Right ventricle myocardium inferior (tissue), 1 donor: ENCODE results near the gene KIF3B. TPM values are rescaled to one million over a fixed set of nuclear protein-coding genes. Genes with fewer than 3 reads are reported as not detected.
"Not testable (repeated sequence)": the region's sequence is repeated elsewhere in the genome, so short reads cannot be mapped to it uniquely, and the experiment has no call there.

Experiments
- ATAC-seq: fragments of 200-7000 bp; cut with Tn5 transposase; one replicate; pipeline ENCODE4 v1.9.1; 2020; ENCODE audit warnings: mild to moderate bottlenecking, moderate library complexity
- DNase-seq: peaks from one replicate; pipeline ENCODE4 v3.0.0; 2021; ENCODE audit errors: missing footprints
- intact Hi-C: fragments of 100-400 bp; cut with DNase I; formaldehyde crosslinking; loops from one replicate; pipeline ENCODE4 v1.11.0; 2022
- total RNA-seq: library from RNA; stranded (reverse); fragmentation: NEBNext Ultra II Directional; extraction: Animal tissue kit (Norgen Biotek cat#: 25700); gene quantifications from one replicate; pipeline ENCODE4 v1.2.1, GENCODE V29; 2021
- donor health status: DM: no; HTN: yes; CAD: no; lungs with severe emphysema.

KIF3B gene
- total RNA-seq, 1 donor from 2014 or later, result 9.6 TPM

DNA sequence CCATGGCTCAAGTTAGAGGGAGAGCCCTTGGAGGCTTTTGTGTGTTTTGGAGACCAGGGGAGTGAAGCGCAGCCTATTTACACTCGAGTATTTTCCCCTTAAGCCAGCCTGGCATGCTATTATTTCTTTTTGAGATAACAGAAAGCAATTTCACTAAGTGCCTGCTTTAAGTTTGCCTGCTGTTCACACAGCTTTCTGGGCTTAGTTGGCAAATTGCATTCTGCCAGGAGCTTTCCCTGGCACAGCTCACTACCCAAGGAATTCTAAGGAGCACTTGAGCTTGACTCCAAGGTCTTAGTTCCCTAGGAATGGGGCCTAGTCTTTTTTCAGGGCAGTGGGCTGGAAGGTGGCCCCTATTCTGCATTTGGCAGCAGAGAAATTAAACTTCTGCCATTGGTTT, 61.7 kb downstream of the KIF3B start:
- DNase-seq (no peak), ATAC-seq (no peak)
- intact Hi-C loops, result loop anchor here (5.0 kb wide), 1 partner anchor 143 kb away; no protein-coding TSS in a partner anchor

DNA sequence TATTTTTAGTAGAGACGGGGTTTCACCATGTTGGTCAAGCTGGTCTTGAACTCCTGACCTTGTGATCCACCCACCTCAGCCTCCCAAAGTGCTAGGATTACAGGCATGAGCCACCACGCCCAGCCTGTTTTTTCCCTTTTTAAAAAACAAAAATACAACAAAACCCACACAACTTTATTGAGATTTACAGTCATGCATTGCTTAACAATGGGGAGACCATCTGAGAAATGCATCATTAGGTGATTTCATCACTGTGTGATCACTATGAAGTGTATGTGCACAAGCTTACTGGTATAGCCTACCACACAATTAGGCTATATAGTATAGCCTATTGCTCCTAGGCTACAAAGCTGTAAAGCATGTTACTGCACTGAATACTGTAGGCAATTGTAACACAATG, 63.6 kb downstream of the KIF3B start:
- ATAC-seq, DNase-seq, intact Hi-C loops: not testable (repeated sequence)

DNA sequence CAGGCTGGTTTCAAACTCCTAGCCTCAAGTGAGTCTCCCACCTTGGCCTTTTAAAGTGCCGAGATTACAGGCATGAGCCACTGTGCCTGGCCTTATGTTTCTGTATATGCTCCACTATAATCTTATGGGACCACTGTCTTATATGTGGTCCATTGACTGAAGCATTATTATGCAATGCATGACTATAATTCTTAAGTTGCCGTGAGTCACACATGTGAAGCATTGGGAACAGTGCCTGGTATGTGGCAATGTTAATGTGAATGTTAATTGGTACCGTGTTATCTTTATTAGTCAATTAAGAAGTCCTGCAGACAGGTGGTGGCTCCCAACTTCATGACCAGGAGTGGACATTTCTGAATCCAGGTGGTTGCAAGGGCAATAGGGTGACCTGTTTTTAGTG, 66.0 kb downstream of the KIF3B start:
- ATAC-seq, result no peak
- intact Hi-C loops, result no loop called here
- no peak for DNase-seq

DNA sequence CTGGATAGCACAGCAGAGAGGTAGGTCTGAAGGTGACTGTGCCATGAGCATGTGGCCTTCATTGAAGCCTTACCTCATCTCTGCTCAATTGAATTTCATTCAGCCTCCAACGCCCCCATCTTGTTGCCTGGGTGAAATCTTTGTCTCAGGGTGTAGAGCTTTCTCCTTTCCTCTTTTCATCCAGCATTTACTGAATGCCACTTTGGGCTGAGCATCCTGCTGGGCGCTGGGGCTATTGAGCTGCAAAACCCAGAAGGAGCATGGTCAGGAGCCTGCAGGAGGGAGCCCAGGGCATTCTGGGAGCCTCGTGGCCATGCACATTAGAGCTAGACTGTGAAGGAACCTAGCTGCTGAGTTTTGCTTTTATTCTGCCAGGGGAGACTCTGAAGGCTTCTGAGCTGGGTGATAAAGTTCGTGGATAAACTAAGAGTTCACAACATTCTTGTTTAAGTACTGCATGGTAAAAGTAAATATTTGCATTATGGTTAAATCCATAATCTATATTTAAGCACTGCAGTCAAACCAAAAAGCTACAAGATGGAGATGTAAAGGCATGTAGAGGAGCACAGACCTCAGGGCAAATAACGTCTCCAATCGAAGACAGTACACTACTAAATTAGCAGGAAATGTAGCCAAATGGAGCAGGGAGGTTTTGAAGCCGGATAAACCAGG, 67.5 kb downstream of the KIF3B start:
- ATAC-seq (no peak), DNase-seq (no peak)
- intact Hi-C loops, result no loop called here

DNA sequence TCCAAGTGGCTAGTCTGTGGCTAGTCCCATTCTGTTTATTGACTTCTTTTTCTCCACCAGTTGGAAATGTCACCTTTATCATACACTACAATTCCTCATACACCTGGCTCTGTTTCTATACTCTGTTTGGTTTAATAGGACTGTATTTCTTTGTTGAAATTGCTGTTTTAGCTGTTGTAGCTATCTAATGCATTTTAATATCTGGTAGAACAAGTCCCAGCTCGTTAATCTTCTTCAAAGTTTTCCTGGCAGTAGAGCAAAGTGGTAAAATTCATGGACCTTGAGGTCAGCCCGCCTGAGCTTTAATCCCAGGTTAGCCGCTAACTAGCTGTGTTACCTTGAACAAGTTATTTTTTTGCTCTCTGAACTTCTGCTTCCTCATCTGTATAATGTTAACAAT, 70.8 kb downstream of the KIF3B start:
- no peak for ATAC-seq
- no peak for DNase-seq
- intact Hi-C loops, result no loop called here

DNA sequence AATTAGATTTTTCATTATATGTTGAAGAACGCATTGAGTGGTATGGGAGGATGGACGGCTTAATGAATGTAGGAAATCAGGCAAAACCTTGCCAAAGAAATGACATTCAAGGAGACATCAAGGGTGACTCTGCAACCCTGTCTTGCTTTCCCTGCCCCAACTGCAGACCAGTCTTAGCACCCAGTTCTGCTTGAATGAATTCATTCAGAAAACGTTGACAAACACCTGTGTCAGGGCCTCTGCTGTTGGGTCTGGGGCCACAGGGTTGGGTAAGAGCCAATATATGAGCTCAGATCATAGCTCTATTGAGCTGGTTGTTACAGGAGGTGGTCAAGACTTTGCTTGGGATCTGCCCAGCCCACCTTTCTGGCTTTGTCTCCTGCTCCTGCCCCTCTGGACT, 73.0 kb downstream of the KIF3B start:
- DNase-seq (no peak), ATAC-seq (no peak)
- intact Hi-C loops, result no loop called here

DNA sequence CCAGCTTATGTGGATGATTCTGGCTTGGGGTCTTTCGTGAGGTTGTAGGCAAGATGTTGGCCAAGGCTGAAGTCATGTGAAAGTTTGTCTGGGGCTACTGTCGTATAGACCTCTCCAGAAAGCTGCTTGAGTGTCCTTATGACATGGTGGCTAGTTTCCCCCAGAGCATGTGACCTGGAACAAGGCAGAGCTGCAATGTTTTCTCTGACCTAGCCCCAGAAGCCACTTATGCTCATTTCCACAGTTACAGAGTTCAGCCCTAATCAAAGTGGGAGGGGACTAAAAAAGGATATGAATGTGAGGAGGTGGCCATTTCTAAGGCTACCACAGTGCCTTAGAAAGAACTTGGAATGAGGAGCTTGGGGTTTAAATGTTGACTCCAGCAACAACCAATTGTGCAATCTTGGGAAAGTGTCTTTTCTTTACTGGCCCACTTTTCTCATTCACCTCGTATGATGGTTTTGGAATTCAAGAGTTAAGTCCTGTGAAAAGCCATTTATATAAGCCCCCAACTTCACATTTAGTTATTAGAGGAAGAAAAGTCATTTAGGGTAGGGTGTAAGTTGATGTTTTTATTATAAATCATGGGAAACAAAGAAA, 74.8 kb downstream of the KIF3B start:
- no peak for ATAC-seq
- DNase-seq, result no peak
- intact Hi-C loops, result no loop called here

DNA sequence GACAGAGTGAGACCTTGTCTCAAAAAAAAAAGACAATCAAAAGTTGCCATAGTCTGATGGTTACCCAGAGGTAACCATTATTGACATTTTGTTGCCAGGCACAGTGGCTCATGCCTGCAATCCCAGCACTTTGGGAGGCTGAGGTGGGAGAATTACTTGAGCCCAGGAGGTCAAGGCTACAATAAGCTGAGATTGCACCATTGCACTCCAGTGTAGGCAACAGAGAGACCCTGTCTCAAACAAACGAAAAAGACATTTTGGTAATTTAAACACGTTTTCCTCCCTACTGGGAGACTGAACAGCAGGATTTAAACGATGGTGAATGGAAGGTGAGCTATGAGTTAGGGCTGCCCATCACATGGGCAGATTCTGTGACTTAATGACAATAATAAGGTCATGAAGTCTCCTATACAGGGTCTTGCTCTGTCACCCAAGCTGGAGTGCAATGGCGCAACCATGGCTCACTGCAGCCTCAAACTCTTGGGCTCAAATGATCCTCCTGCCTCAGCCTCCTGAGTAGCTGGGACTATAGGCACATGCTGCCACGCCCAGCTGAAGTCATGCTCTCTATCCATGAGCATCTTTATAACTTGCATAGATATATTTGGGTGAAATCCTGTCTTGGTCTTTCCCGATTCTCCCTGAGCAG, 76.5 kb downstream of the KIF3B start:
- intact Hi-C loops, result no loop called here
- ATAC-seq, result no peak
- DNase-seq, result no peak

DNA sequence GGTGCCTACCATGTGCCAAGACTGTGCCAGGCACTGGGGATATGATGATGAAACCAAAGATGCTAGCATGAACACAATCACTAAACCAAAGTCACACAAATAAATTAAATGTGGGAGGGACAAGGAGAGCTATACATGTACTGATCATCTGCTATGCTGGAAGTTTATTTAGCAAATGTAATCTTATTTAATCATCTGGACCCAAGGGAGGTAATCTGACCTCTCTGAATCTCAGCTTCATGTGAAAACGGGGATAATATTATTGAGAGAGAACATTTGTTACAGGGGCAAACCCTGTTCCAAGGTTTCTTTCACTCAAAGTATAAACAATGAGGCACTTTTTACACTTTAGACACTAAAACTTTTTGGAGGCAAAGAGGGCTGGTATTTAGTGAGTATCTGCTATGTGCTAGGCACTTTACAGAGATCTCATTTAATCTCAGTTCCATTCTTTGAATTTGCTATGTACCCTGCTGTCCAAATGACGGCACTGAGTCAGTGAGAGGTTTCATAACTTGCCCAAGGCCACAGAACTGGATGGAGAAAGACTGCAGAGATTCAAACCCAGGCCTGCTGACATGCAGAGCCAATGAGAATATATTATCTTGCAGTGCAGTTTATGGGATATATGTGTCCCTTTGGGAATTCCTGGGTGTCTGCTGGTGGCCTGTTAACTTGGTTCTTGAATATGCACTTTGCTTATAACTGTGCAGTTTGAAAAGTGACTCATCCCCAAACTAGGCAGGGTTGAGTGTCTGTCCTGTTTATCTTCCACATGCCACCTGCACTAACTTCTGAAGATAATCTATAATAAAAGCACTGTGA, 77.4 kb downstream of the KIF3B start:
- no peak for ATAC-seq

DNA sequence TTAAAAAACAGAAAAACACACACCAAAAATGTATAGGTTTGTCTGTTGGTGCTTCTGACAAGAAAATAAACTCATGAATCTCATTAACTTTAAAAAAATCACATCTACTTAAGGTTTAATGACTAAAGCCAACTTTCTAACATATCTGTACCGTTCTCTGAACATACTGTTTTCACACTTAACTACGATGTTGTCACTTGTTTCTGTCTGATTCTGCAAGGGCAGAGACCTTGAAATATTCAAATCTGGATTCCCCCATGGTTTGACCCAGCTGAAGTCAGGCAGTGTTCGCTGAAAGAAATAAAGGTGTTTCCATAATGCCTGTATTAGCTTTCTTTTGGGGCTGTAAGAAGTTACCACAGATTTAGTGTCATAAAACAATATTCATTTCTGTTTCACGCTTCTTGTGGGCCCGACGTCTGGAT, 78.0 kb downstream of the KIF3B start:
- intact Hi-C loops, result loop anchor here (5.0 kb wide), 2 partner anchors 68 to 148 kb away; partner anchors contain the start of genes PLAGL2 and POFUT1
- DNase-seq, result no peak
- ATAC-seq, result no peak

More for the DNA sequence above, 77.4 kb downstream of the KIF3B start:
- no peak for DNase-seq
- intact Hi-C loops, result loop anchor here (5.0 kb wide), 2 partner anchors 68 to 148 kb away; partner anchors contain the start of genes PLAGL2 and POFUT1

DNA sequence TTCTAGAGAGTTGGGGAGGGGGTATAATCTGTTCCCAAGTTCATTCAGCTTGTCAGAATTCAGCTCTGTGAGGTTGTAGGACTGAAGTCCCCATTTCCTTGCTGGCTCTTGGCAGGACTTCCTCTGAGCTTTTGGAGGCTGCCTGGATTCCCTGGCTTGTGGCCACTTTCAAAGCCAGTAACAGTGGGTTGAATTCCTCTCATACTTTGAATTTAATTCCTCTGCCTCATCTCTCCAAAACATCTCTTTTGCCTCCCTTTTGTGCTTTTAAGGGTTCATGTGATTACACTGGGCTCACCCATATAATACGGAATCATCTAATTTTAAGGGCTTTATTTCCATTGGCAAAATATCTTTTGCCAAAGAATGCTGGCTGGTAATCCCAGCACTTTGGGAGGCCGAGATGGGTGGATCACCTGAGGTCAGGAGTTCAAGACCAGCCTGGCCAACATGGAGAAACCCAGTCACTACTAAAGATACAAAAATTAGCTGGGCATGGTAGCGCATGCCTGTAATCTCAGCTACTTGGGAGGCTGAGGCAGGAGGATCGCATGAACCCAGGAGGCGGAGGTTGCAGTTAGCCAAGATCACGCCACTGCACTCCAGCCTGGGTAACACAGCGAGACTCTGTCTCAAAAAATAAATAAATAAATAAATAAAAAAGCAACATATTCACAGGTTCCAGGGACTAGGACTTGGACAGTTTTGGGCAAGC, 78.6 kb downstream of the KIF3B start:
- intact Hi-C loops, result loop anchor here (2.0 to 5.0 kb wide), 3 partner anchors 21 to 149 kb away; partner anchors contain the start of genes PLAGL2 and POFUT1
- not testable (repeated sequence) for DNase-seq, ATAC-seq

DNA sequence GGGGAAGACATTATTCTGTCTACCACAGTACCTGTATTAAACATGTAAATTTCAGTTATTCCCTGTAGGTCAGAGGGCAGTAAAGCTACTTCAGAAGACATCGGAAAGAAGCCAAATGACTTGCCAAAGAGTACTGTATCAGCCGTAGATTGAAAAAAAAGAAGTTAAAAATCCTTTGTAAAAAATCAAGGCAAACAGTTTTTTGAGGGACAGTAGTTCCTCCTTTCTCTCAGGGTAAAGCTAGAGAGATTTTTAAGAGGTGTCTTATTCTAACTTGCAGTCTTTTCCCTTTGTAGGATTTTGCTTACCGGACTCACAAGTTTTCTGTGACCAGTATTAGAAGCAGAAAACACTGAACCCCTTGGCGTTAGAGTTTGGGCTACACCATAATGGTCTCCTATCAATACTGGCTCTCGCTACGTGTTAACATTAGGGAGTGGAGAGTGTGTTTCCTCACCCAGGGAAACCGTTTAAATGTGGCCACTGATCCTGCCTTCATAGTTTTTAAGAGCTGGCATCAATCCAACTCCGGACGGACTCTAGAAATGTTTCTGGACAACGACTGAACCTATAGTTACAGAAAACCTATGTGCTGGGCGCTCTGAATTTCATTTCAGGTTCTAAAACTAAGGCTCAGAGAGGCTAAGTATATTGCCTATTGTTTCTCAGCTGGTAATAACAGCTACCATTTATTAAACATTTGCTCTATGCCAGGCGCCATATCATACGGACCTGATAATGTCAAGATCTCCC, 79.3 kb downstream of the KIF3B start:
- no peak for DNase-seq
- no peak for ATAC-seq
- intact Hi-C loops, result loop anchor here (2.0 to 5.0 kb wide), 3 partner anchors 22 to 149 kb away; partner anchors contain the start of genes PLAGL2 and POFUT1

DNA sequence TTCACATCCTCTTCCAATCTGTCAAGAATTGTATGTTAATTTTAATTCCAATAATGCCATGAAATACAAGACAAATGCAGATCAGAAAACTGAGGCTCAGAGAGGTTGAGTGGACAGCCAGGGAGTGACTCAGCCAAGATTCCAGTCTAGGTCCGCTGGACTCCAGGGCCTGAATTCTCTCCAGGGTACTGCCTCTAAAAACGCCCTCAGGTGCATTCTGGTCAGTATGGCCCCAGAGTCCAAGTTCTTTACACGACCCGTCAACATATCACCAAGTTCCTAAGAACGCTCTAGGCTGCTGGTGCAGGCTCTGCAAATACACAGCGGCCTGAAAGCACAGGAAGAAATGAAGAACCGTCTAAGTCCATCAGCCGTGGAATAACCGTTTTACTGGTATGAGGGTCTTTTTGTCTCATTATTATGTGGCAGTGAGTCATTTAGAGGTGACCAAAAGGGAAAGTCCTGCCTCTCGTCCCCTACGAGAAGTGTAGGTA, 80.0 kb downstream of the KIF3B start:
- intact Hi-C loops, result loop anchor here (2.0 to 5.0 kb wide), 3 partner anchors 23 to 150 kb away; partner anchors contain the start of genes PLAGL2 and POFUT1
- ATAC-seq (peak; percentile 1), DNase-seq (no peak)

DNA sequence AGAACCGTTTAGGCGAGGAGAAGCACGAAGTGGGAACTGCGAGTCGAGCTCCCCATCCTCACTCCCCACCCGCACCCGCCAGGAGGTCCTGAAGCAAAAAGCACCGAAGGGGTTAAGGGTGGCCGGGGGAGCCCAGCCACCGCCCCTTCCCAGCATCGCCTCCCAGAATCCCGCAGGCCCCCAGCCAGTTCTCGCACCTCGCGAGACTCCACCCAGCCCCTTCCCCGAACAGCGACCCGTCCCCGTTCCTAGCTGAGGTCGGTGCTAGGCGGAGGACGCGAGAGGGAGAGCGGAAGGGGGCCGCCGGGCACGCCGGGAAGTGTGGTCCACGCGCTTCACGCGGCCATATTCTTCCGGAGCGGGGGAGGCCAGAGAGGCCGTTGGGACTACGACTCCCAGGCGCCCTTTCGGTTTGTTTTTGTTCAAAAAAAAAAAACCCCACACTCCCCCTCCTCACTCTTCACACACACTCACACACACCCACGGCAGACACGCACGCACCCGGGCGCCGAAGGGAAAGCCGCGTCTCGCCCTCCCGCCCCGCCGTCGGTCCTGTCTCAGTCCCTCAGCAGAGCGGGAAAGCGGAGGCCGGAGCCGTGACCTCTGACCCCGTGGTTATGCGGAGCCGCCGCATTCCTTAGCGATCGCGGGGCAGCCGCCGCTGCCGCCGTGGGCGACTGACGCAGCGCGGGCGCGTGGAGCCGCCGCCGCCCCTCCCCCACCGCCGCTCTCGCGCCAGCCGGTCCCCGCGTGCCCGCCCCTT, 80.6 kb downstream of the KIF3B start, which contains the start of gene ASXL1:
Gene ASXL1 (plus strand): TSS at position 463 of the 763 bp plus-strand sequence. CDS start 445 bp downstream, outside the sequence.
- ATAC-seq (peak; percentile 97), DNase-seq (peak; percentile 99)
- intact Hi-C loops, result loop anchor here (2.0 to 5.0 kb wide), 4 partner anchors 23 to 151 kb away; partner anchors contain the start of genes PLAGL2 and POFUT1

DNA sequence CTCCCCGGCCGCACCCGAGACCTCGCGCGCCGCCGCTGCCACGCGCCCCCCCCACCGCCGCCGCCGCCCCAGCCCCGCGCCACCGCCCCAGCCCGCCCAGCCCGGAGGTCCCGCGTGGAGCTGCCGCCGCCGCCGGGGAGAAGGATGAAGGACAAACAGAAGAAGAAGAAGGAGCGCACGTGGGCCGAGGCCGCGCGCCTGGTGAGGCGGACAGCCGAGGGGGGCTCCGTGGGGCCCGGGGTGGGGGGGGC, 81.1 kb downstream of the KIF3B start:
- intact Hi-C loops, result loop anchor here (2.0 to 5.0 kb wide), 3 partner anchors 71 to 151 kb away; partner anchors contain the start of genes PLAGL2 and POFUT1
- no peak for DNase-seq
- no peak for ATAC-seq

DNA sequence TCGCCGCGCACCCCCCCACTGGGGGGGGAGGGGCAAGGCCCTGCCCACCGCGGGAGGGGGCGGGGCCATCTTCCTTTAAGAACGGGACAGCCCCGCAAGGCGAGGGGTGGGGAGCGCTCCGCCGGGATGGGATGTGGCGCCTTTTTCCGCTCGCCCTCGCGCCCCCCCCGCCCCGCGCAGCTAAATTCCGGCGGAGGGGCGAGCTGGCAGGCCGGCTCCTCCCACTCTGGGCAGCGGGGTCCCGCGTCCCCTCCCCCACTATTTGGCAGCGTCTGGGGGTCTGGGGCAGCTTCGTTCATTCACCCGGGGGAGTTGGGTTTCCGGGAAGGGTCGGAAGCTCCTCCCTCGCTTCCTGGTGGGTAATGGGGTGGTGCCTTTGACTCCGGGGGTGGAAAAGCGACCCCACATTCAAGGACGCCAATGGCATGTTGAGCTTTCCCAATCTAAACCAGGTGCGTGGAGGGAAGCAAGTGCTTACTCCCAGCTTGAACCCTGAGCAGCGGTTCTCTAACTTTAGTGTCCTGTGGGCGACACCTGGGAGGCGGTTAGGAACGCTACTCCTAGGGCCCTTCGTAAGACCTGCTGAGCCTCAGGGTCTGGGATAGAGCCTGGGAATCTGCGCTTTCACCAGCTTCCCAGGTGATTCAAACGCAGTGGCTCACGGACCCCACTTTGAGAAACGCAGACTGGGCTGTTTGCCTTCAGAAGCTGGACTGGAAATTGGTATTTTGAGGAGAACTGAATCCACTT, 81.6 kb downstream of the KIF3B start:
- DNase-seq (peak; percentile 87), ATAC-seq (peak; percentile 40)
- intact Hi-C loops, result loop anchor here (2.0 to 5.0 kb wide), 3 partner anchors 72 to 152 kb away; partner anchors contain the start of genes PLAGL2 and POFUT1
